Neural progenitor cell (in vitro differentiated cells): ENCODE results near the gene TMEM250. TPM values are rescaled to one million over a fixed set of nuclear protein-coding genes. Genes with fewer than 3 reads are reported as not detected.

Source experiments
- DNase-seq: peaks from one replicate; pipeline ENCODE4 v3.0.0-alpha.2; 2016; ENCODE audit warnings: low spot score
- H2AFZ ChIP-seq: fragments of 200-600 bp; sonication (generic); replicated peaks from 2 replicates; pipeline ENCODE4 v1.6.1; 2016; ENCODE audit warnings: antibody characterized with exemption
- H3F3A ChIP-seq: fragments of 200-600 bp; sonication (generic); 2 replicates; pipeline ENCODE4 v1.6.1; 2016; ENCODE audit warnings: antibody characterized with exemption, low read depth
- H3K27ac ChIP-seq: fragments of 200-600 bp; sonication (generic); 2 replicates; pipeline ENCODE4 v1.5.1; 2016; ENCODE audit warnings: mild to moderate bottlenecking
- H3K27me3 ChIP-seq: fragments of 200-600 bp; sonication (generic); 2 replicates; pipeline ENCODE4 v1.6.1; 2016; ENCODE audit warnings: mild to moderate bottlenecking, moderate library complexity
- H3K36me3 ChIP-seq: fragments of 200-600 bp; sonication (generic); 2 replicates; pipeline ENCODE4 v1.5.1; 2016
- H3K4me1 ChIP-seq: fragments of 200-600 bp; sonication (generic); 2 replicates; pipeline ENCODE4 v1.6.1; 2016; ENCODE audit warnings: mixed run types
- H3K4me2 ChIP-seq: fragments of 200-600 bp; sonication (generic); 2 replicates; pipeline ENCODE4 v1.6.1; 2016
- H3K4me3 ChIP-seq: fragments of 200-600 bp; sonication (generic); 2 replicates; pipeline ENCODE4 v1.5.1; 2016
- H3K79me2 ChIP-seq: fragments of 200-600 bp; sonication (generic); 2 replicates; pipeline ENCODE4 v1.6.1; 2016; ENCODE audit warnings: low read depth
- H3K9ac ChIP-seq: fragments of 200-600 bp; sonication (generic); 2 replicates; pipeline ENCODE4 v1.6.1; 2016
- H3K9me3 ChIP-seq: fragments of 200-600 bp; sonication (generic); 2 replicates; pipeline ENCODE4 v1.5.1; 2016; ENCODE audit warnings: low read depth
- H4K20me1 ChIP-seq: fragments of 200-600 bp; sonication (generic); 2 replicates; pipeline ENCODE4 v1.6.1; 2016; ENCODE audit warnings: low read depth
- H3K27ac Mint-ChIP-seq: 3 replicates; pipeline ENCODE4 v1.8.0; 2021; ENCODE audit warnings: mixed read lengths
- H3K27me3 Mint-ChIP-seq: 2 replicates; pipeline ENCODE4 v1.8.0; 2022; ENCODE audit warnings: low read depth, mild to moderate bottlenecking, inconsistent platforms, moderate library complexity, mixed read lengths; ENCODE audit not compliant: insufficient read depth
- H3K36me3 Mint-ChIP-seq: 3 replicates; pipeline ENCODE4 v1.8.0; 2021; ENCODE audit warnings: mixed read lengths
- H3K4me1 Mint-ChIP-seq: 3 replicates; pipeline ENCODE4 v1.8.0; 2021; ENCODE audit warnings: mixed read lengths
- H3K4me3 Mint-ChIP-seq: 3 replicates; pipeline ENCODE4 v1.8.0; 2021; ENCODE audit warnings: mild to moderate bottlenecking, moderate library complexity, mixed read lengths
- H3K9me3 Mint-ChIP-seq: 3 replicates; pipeline ENCODE4 v1.8.0; 2020; ENCODE audit warnings: mixed read lengths
- CTCF ChIP-seq: fragments of 200-600 bp; sonication (generic); IDR thresholded peaks from 2 replicates; pipeline ENCODE4 v1.5.1; 2017; ENCODE audit warnings: antibody characterized with exemption, mild to moderate bottlenecking
- EZH2 ChIP-seq: fragments of 200-600 bp; sonication (generic); IDR thresholded peaks from 2 replicates; pipeline ENCODE4 v1.6.1; 2017; ENCODE audit warnings: antibody characterized with exemption, mild to moderate bottlenecking, moderate library complexity
- EZH2phosphoT487 ChIP-seq: fragments of 200-600 bp; sonication (generic); IDR thresholded peaks from 2 replicates; pipeline ENCODE4 v1.6.1; 2017; ENCODE audit warnings: antibody characterized with exemption
- total RNA-seq: library from RNA; depleted of rRNA; stranded (reverse); fragments of >200 nt; gene quantifications from 2 replicates; pipeline ENCODE4 v1.2.3, GENCODE V29; 2015; ENCODE audit warnings: low replicate concordance

Gene TMEM250
- total RNA-seq, 1 donor from 2014 or later, result 16.3 TPM

- no peak for TF ChIP-seq EZH2phosphoT487
- TF ChIP-seq CTCF, result peak; percentile 4
- H3K4me3 Mint-ChIP-seq, result peak overlapping the region; percentile 50
- Histone ChIP-seq H2AFZ (no peak overlapping the region), H4K20me1 (no peaks in the 10 kb centered on the region), H3K27ac (no peak overlapping the region), H3K36me3 (no peaks in the 10 kb centered on the region), H3K9me3 (no peaks in the 10 kb centered on the region), H3K9ac (no peak overlapping the region), H3K4me3 (no peak overlapping the region), H3K79me2 (no peaks in the 10 kb centered on the region), H3K27me3 (no peaks in the 10 kb centered on the region), H3K4me2 (no peak overlapping the region), H3F3A (no peaks in the 10 kb centered on the region), H3K4me1 (peaks cover 3% of the 10 kb centered on the region)
- H3K4me1 Mint-ChIP-seq, result peaks cover 7% of the 10 kb centered on the region
- peak; percentile 16 for DNase-seq
- no peaks in the 10 kb centered on the region for H3K9me3 Mint-ChIP-seq
- H3K27ac Mint-ChIP-seq, result peak overlapping the region; percentile 92
- peaks cover 12% of the 10 kb centered on the region for H3K27me3 Mint-ChIP-seq
- H3K36me3 Mint-ChIP-seq, result no peaks in the 10 kb centered on the region
These were observed 39.3 kb downstream of the TMEM250 start for GRCh38 chr9:136079211-136079915.

- Mint-ChIP-seq H3K4me1 (peaks cover 7% of the 10 kb centered on the region), H3K27ac (no peak overlapping the region), H3K4me3 (no peak overlapping the region), H3K9me3 (no peaks in the 10 kb centered on the region), H3K36me3 (no peaks in the 10 kb centered on the region), H3K27me3 (peaks cover 12% of the 10 kb centered on the region)
- no peaks in the 10 kb centered on the region for H3K27me3 ChIP-seq
- no peak overlapping the region for H3K9ac ChIP-seq
- H3K9me3 ChIP-seq, result no peaks in the 10 kb centered on the region
- no peak overlapping the region for H3K27ac ChIP-seq
- H3K79me2 ChIP-seq, result no peaks in the 10 kb centered on the region
- DNase-seq, result peak; percentile 1
- no peak overlapping the region for H3K4me2 ChIP-seq
- no peaks in the 10 kb centered on the region for H3K36me3 ChIP-seq
- H4K20me1 ChIP-seq, result no peaks in the 10 kb centered on the region
- H3K4me1 ChIP-seq, result peaks cover 3% of the 10 kb centered on the region
- no peak overlapping the region for H3K4me3 ChIP-seq
- no peak for TF ChIP-seq EZH2phosphoT487
- no peak for TF ChIP-seq EZH2
- no peak for TF ChIP-seq CTCF
- no peak overlapping the region for H2AFZ ChIP-seq
- no peaks in the 10 kb centered on the region for H3F3A ChIP-seq
These were observed 40.1 kb downstream of the TMEM250 start for GRCh38 chr9:136078498-136079011.

- Mint-ChIP-seq H3K4me3 (no peak overlapping the region), H3K4me1 (peaks cover 7% of the 10 kb centered on the region), H3K36me3 (no peaks in the 10 kb centered on the region), H3K9me3 (no peaks in the 10 kb centered on the region), H3K27me3 (peaks cover 12% of the 10 kb centered on the region), H3K27ac (no peak overlapping the region)
- Histone ChIP-seq H3K4me2 (no peak overlapping the region), H3K4me3 (no peak overlapping the region), H3K4me1 (peaks cover 3% of the 10 kb centered on the region), H3K36me3 (no peaks in the 10 kb centered on the region), H3K9ac (no peak overlapping the region), H2AFZ (no peak overlapping the region), H3K27ac (no peak overlapping the region), H3K9me3 (no peaks in the 10 kb centered on the region), H3K27me3 (no peaks in the 10 kb centered on the region), H3K79me2 (no peaks in the 10 kb centered on the region), H4K20me1 (no peaks in the 10 kb centered on the region), H3F3A (no peaks in the 10 kb centered on the region)
- no peak for DNase-seq
- TF ChIP-seq CTCF (no peak), EZH2phosphoT487 (no peak), EZH2 (no peak)
These were observed 40.7 kb downstream of the TMEM250 start for GRCh38 chr9:136078024-136078423.
